ENCODE results near the gene MCM3.

MCM3 gene

DNA sequence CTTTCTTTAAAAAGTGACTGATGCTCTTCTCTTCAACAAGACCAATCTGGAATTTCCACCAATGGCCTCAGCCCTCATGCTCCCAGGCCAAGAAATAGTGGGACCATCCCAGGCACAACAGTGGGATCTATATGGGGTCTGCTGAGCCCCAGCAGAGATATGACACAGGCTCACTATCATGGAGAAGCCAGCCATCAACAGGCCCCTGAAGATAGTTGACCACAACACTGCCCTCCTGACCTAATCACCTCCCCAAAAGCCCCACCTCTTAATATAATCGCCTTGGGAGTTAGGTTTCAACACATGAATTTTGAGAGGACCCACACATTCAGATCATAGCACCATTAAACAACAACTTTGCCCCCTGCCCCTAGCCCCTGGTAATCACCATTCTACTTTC lies 16.8 kb upstream of the MCM3 start:
- no peak for DNase-seq (ENCODE audit: low read depth)

DNA sequence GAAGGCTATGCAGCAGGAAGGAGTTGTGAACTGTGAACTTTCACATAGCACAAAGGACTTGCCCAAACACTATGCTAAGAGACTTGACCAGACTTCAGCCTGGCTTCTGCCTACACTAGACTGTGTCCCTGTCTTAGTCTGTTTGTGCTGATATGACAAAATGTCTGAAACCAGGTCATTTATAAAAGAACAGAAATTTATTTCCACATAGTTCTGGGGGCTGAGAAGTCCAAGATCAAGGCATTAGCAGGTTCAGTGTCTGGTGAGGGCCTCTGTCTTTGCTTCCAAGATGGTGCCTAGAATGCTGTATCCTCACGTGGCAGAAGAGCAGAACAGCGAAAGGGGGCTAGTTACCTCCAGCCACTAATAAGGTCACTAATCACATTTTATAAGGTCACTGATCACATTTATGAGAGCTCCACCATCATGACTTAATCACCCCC lies 16.0 kb upstream of the MCM3 start:
- no peak for DNase-seq (ENCODE audit: low read depth)

DNA sequence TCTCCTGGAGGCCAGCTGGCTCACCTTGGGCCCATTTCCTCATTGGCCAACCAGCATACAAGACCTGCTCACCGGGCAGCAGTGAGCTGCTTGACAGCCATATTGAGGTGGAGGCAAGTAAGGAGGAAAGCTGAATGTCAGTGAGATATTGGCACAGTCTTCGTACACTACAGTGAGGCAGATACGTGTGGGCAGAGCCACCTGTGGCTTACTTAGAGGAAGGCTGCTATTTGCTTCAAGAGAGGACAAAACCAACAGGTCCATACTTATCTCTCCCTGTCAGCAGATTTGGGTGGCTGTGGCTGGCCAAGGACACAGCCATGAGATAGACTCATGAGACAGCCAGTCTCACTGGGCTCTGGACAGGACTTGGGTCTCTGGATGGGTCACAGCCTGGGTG lies 15.1 kb upstream of the MCM3 start:
- DNase-seq (ENCODE audit: low read depth) = no peak

DNA sequence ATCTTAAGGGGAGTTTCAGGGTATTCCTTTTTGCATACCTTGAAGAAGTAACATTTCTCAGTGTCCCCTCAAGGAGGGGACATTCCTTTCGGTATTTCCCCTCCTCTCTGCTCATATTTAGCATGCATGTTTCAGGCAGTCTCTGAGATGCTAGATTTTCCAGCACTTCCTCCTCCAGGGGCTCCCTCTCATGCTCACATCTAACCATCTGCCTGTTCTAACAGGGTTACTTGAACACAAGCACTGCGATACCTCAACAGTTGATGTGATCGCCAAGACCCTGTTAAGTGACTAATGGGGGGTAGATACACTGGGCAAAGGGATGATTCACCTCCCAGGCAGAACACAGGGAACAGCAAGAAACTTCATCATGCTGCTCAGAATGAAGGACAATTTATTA lies 12.9 kb upstream of the MCM3 start:
- no peak for DNase-seq (ENCODE audit: low read depth)

DNA sequence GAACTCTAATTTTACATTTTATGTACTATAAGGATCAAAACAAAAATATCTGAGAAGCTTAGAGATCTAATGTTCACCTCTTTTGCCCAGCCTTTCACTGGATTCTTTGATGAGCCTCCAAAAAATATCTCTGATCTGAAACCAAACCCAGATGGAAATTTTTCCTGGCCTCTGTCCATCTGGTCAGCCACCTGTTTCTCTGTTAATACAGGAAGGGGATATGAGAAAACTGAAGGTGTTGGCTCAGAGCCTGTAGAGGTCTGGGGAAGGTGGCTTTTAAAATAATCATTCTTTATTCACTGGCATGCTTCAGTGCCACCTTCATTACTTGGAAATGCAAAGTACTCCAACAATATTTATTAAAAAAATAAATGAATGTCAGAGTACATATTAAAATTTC lies 8.5 kb upstream of the MCM3 start:
- no peak for DNase-seq (ENCODE audit: low read depth)

DNA sequence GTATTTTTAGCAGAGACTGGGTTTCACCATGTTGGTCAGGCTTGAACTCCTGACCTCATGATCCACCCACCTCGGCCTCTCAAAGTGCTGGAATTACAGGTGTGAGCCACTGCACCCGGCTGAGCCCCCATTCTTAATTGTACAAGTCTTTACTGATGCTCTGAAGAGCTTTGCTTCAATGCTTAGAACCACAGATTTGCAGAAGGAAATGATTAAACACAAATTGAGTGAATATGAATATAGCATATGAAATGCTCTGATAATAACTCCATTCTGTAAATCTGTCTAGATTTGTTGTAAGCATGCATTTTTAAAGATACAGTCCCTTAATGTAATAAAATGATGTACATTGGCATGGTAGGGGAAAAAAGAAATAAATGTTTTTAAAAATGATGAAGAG lies 4.3 kb upstream of the MCM3 start:
- DNase-seq (ENCODE audit: low read depth) = no peak

DNA sequence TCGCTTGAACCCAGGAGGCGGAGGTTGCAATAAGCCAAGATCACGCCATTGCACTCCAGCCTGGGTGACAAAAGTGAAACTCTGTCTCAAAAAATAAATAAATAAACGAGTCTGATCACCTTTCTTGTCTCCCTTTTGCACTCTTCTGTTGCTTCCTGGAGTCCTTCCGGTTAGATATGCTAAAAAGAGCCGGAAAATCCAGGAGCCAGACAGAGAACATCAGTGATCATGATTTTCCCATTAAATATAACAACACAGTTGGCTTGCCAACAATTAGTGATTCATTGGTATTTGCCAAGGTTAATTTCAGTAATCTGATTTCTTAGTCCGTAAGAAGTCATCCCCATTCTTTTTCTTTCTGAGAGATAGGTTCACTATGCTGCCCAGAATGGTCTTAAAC lies 3.7 kb upstream of the MCM3 start:
- no peak for DNase-seq (ENCODE audit: low read depth)

DNA sequence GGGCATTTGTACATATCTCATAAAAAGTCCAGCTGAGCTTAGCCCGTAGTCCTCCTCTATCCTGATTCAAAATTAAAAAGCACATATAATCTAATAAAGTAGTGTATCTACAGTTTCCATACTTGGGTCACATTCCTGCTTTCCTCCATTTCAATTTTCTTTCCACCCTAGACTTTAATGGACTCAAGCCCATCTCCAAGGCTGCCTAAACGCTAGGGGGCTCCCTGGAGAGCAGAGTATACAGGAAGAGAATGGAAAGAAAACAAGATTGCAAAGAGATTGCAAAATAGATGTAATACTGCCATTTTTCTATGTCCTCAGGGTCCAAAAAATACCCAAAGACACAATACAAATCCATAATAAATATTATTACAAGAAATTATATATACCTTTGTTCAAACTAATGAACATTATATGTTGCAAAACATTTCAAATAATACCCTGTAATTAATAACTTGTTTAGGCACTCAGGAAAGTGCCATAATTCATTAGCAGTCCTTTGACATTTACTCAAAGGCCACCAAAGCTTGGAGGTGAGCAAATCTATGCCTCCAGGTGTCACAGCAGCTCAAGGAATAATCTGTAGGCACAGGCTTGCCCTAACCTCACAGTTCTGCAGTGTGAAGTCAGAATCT lies 2.4 kb upstream of the MCM3 start:
- DNase-seq (ENCODE audit: low read depth) = no peak

DNA sequence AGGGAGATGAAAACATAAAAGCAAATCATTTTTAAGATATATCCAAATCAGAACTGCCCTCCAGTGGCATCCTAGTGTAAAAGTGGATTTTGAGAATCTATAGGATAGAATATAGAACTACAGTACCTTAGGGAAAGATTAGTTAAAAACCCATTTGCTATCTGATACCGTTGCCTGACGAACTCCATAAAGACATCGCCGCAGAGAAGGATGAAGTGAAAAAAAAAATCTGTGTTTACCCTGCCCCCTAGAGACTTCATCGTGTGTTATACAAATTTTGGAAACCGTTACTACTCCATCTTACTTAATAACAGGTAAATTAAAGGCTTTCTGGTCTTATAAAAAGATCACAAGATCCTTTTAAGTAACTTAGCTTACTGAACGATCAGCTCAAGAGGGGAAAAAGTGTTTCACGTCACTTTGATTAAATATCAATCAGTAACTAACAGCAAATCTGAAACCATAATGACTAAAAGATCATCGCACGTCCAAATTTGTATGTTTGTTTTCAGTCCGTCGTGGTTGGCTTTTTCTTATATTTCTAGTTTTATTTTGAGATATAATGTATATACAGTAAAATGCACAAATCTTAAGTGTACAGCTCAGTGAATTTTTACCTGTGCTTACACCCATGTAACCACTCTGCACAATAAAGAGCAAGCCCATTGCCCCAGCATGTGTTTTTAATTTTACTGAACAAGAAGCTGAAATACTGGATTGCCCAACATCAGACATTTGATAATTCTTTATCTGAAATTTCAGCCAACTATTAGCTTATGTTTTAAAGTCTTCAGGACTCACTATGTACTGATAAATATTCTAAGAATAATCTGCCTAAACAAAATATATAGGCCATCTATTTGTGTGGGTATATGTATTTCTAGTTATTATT lies 881 bp upstream of the MCM3 start:
- no peak for DNase-seq (ENCODE audit: low read depth)

DNA sequence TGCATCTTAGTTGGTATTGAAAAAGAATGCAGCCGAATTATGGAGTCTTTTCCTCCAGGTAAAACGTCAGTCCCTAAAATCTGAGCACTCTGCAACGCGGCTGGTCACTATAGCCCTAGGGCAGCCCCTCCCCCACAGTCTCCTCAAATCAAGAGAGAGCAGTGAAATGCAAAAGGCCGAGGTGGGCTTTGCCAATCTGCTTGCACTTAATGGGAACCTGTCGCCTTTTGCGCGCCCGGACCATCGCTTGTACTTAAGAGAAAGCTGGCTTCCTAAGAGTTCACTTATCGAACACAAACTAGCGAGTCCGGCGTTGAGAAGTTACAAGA lies 447 bp downstream of the MCM3 start:
- DNase-seq (ENCODE audit: low read depth) = no peak

DNA sequence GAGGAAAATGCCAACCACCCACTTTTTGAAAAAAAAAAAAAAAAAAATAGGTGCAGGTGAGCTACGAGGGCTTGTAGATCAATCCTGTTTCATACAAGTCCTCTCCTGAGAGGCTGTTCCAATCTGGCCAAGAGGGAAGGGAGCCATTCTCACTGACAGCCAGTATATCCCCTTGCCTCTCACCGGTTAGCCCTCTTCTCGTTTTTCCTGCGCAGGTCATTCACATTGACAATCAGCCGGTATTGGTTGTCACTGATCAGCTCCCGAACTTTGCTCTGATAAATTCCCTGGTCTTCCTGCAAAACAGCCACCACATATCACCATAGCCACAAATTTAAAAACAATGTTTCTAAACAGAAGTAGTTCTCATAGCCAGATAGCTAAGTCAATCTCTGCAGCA lies 1.4 kb downstream of the MCM3 start:
- no peak for DNase-seq (ENCODE audit: low read depth)

DNA sequence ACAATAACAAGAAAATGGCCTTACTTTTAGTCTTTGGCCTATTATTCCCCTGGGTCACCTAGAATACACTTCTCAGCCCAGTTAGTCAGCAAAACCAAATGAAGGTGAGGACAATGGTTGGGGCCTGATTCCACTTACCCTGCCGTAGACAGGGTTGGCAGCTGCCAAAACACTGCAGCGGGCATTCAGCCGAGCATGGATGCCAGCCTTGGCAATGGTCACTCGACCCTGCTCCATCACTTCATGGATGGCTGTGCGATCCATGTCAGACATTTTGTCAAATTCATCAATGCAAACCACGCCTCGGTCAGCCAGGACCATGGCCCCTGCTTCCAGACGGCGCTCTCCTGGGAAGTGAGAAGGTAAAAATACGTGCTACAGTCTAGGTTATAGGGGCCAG lies 8.4 kb downstream of the MCM3 start:
- no peak for DNase-seq (ENCODE audit: low read depth)

DNA sequence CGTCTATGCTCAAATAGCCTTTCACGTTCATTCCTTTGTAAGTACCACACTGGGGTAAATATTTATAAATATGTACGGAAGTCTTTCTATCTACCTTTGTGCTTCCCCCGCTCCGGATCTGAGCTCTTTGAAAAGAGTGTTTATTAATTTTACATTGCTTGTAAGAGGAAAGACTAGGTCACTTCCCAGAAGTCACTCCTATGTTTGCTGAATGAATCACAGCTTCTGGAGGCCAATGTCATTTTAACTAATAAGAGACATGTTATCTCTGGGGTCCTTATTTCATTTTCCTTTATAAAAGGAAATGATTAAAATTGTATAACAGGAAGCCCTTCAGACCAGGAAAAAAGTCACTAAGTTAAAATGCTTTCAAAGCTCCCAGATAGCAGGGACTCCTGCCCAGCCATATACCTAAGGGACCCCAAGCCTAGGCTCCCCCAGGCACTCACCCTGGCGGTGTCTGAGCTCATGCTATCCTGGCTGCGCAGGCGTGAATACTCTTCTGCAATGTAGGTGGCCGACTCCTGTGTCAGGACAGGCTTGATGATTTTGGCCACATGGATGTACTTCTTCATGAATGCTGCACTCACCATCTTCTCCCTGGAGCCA lies 12.6 kb downstream of the MCM3 start:
- DNase-seq (ENCODE audit: low read depth) = no peak

DNA sequence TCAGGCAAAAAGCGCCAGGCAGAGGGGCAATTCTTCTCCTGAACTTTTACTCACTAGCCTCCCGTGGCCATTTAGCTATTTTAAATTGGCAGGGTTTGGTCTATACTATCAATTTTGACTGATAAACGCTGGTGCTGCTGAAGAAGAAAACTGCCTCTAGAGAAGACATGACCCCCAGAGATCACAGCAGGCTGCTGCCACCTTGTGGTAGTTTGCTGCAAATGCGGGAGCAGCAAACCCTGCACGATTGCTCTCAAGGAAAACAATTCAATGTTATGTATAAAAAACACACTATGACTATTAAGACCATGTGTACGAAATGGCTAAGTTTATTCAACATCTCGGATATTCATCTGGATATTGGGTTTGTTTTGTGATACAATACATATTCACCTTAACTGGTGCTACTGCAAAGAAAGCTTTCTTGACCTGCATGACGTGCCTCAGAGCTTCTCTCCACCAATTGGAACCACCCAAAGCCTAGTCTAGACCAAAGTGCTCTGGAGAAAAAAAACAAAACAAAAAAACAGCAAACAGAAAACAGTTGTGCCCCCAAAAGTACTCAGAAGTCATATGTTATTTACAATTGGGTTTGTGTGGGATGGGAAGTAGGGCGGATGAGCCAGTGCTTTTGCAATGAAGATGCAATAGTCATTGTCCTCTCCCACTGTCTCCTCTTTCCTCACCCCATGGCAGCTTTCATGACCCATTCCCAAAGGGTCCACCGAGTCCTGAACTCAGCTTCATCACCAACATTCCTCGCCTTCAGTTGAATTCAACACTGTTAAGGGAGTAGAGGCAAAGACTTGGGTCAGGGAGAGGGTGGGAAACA lies 20.6 kb downstream of the MCM3 start:
- no peak for DNase-seq (ENCODE audit: low read depth)

DNA sequence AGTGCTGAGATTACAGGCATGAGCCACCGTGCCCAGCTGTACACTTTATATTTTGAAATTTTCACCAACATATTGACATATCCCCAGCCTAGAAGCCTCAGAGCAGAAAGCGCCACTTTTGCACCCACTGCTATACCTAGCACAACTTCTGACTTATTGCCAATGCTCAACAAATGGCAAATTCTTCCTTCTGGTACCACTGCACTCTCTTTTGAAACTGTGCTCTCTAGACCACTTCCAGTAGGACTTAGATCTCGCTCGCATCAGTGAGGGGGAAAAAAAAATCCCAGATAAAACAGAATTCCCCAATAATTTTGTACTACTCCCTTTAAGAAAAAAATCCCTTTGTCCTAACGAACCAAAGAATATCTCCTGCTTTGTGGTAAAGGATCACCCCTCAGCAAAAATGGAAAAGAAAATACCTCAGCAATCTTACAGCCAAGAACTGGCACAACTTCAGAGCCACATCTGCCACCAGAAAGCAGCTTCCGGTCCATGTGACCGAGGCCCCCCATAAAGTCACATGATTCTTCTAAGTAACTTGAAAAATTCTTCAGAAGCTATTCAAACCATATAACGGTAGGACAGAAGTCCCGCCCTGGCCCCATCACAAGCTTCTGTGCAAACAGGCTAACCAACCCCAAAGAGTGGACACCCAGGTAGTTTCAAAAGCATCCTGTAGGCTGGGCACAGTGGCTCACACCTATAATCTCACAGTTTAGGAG lies 21.8 kb downstream of the MCM3 start:
- no peak for DNase-seq (ENCODE audit: low read depth)

DNA sequence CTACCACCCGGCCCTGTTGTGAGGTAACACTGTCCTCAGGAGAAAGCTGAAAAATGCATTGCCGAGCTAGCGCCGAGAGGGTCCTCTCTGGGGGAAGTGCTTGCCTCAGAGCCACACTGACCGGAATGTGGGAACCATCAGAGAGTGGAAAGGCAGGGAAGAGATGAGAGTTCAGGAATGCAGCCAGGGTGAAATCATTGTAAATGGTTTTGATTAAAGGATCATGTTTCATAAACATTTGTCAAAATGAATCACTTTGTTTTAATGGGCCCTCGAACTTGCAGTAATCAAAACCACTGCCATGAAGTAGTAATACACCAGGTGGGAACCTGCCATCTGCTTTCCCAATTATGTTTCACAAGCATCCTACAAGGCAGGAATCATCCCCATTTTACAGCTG lies 23.3 kb downstream of the MCM3 start:
- peak; percentile 60 for DNase-seq (ENCODE audit: low read depth)

DNA sequence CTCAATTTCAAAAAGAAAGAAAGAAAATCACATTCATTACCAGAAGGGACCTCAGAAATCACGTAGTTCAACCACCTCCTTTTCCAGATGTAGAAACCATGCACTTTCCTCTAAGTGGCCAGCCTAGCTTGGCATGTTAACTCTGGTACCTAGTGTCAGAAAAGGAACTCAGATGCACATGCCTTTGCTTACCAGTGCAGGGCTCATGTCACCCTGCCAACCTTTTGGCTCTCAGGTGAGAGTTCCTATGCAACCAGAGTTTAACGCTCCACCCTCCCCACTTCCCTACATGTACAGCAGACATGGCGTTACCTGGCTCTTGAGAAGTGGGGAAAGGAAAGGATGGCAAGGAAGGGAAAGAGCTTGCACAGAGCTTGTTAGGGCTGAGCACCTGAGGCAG lies 23.9 kb downstream of the MCM3 start:
- DNase-seq (ENCODE audit: low read depth) = no peak

DNA sequence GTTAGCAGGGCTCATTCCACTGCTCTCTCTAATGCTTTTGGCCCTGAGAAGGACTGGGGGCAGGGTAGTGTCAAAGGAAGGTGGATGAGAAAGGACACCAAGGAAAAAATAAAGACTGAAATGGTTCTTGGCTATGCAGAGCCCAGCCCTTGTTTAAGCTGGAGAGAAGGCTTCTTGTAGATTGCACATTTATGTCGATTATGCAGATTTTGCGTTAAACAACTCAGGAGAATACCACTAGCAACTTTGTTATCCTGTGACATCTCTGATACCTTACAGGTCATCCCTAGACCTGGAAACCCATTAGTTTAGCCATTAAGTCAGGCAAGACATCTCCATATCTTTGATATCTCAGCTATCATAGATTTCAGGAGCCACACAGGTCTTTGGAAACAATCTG lies 29.1 kb downstream of the MCM3 start:
- no peak for DNase-seq (ENCODE audit: low read depth)

DNA sequence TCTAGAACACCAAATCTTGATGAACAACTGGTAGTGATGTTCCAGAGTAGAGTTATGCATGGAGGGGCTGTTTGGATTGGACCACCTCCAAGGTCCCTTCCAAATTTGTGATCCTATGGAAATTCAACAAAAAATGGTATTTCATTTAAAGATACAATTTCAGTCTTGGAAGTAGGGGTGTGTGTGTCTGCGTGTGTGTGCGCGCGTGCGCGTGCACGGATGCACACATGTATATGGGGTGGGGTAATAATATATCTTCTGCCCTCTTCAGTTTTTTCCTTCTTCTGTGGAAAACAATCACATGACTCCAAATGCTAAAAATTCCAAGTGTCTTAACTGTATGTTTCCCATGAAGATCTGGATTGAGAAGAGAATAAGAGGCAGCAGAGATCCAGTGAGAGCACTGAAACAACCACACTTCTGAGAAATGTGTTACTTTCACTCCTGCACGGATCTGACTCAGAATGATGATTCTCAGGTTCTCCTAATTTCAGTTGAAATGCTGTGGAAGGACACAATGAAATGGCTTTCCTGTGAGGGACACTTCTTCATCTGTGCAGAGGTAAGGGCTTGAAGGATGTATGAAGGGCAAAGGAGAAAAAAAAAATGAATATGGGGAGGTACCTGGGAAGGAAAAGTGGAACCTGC lies 29.7 kb downstream of the MCM3 start:
- no peak for DNase-seq (ENCODE audit: low read depth)

DNA sequence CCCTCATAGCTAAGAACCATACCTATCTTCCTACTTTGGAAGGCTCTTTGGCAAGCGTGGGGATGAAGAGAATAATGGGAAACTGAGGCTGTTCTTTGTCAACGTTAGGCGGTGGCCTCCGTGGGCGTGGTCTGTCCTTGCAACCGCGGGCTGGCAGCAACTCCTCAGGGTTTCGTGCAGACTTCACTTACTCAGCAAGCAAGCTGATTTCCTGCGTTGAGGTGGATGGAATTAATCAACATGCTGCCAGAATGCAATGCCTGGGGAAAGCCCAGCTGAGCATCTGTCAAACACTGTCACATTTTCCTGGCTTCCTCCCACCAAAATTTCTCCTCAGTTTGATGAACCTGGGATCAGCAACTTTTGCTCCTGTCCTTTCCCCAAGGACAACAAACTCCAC lies 31.0 kb downstream of the MCM3 start:
- no peak for DNase-seq (ENCODE audit: low read depth)

DNA sequence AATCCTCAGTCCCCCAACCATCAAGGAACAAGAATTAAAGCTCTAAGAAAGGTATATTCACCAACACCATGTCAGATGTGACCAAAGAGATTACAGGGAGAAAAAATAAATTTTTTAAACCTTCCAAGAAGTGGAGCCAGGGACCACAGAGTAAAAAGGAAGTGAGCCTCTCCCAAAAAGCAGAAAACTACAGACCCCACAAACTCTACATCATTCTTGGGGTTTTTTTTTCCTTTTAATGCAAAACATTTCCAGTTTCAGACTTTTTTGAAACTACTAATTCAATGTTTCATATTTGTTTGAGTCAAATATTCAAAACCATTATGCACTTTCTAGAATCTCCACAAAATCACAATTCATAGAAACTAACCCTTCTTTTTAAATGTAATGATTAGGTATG lies 33.4 kb downstream of the MCM3 start:
- DNase-seq (ENCODE audit: low read depth) = no peak

Measured in GM04503 (cell line).